Measurements from ENCODE around the gene CFAP299.

- TF ChIP-seq CTCF (conservative IDR thresholded peaks at IDR 0.05) (no peak), EZH2 (IDR thresholded peaks at IDR 0.05; ENCODE audit: low read depth) (no peak)
Measured at GRCh38 chr4:80295826-80296225, 39.7 kb upstream of the CFAP299 start.
